NCI-H2171 (cell line): ENCODE data around the gene SDCBP2.

Experiments
- DNase-seq: peaks from one replicate; lab custom pipeline; 2025; lab: John Stamatoyannopoulos, UW

The SDCBP2 gene

GRCh38 chr20:1313236-1313964 is 15.5 kb downstream of the SDCBP2 start:
- DNase-seq = peak; percentile 81

DNA sequence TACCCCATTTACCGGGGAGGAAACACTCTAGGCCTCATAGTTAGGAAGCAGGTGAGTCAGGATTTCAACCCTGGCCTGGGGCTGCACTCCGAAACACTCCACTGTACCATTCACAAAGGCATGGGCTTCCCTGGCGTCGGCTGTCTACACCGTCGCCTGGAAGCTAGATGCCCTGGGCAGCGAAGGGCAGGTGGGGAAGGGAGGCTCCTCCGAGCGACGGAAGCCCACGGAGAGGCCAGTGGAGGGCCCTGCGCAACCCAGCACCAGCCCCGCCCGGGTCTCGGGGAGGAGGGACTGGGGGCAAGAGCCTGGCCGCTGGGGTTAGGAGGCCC is 16.1 kb downstream of the SDCBP2 start:
- no peak for DNase-seq

GRCh38 chr20:1312308-1312707 is 16.6 kb downstream of the SDCBP2 start:
- no peak for DNase-seq

- DNase-seq = no peak
Observed at GRCh38 chr20:1310506-1311190, 18.3 kb downstream of the SDCBP2 start.

GRCh38 chr20:1310071-1310470 is 18.9 kb downstream of the SDCBP2 start:
- no peak for DNase-seq

GRCh38 chr20:1309439-1309847 is 19.5 kb downstream of the SDCBP2 start:
- DNase-seq = no peak

- no peak for DNase-seq
Observed at GRCh38 chr20:1308702-1309095, 20.2 kb downstream of the SDCBP2 start.

DNA sequence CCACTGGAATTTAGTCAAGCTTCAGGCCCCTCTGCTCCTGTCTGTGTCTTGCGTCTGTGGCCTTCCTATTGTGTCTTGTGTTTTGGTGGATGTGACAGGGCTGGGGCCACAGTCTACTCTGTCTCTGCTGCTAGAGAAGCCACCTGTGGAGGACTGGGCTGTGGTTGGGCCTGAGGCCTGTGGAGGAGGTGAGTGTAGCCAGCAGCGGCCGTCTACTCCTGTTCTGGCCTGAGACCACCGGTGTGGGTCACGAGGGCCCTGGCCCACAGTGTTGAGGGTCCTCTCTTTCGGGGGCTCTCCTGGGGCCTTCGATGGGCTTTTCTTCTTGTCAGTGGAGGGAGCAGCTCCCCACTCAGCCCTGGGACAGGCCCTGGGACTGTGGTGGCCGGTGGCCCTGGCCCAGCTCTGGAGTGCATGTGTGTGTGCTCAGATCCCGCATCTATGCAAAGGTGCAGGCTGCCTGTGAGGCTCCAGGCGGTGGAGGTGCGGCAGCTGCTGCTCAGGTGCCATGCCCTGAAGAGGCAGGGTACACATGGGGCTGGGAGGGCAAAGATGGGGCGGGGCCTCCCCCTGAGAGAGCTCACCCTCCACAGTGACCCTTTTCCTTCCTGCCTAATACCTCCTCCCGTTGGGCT is 20.8 kb downstream of the SDCBP2 start:
- DNase-seq = no peak

GRCh38 chr20:1307571-1307971 is 21.4 kb downstream of the SDCBP2 start:
- DNase-seq = no peak

DNA sequence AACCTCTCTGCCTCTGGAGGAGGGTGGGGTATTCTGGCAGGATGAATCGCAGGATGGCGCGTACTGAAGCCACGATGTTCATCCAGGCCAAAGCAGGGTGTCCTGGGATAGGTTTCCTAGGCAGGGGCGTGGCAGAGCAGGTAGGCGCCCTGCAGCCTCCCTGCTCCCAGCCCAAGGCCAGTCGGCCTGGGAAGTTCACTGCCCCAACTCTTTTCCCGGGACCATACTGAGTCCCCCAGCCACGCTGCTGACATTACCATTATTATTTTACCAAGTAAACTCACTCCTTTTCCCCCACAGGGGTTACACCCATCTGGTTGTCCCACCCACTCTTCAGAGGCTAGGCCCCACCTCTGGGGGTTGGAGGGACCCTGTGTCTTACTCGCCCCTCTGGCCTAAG is 21.8 kb downstream of the SDCBP2 start:
- no peak for DNase-seq

DNA sequence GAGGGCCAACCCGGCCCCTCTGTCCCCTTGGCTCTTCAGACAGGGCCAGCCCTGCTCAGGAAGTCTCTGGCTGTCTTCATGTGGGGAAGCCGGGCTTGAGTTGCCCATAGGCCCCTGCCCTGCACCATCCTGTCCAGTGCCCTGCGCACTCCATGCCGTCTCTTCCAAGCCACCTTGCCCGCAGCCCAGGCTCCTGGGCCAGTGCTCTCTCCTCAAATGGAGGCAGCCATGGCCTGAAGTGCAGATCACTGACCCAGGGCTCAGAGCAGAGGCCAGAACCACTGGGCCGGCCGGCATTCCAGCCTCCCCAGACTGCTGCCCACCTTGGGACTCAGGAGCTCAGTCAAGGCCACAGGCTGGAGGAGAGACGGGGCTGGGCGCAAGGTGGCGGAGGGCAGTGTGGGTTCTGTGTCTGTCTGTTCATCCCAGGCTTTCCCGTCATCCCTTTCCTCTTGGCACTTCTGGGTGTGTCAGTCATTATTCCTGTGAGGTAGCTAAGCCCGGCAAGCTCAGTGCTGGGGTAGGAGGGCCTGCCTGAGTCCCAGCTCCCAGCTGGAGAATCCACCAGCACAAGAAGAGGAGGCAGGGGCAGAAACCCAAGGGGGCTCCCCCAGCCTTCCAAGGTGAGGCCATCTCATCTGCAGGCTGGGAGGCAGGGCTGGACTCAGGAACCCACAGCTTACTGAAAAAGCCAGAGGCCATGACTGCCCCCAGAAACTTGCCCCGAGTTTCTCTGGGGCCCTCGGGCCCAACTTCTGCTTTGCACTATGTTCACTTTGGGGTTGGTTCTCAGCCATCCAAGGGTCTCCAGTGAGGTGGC is 22.4 kb downstream of the SDCBP2 start:
- DNase-seq = no peak

- DNase-seq = no peak
Observed at GRCh38 chr20:1305712-1306111, 23.2 kb downstream of the SDCBP2 start.

GRCh38 chr20:1304710-1305515 is 24.0 kb downstream of the SDCBP2 start:
- no peak for DNase-seq

GRCh38 chr20:1302685-1303541 is 26.0 kb downstream of the SDCBP2 start:
- peak; percentile 63 for DNase-seq

- no peak for DNase-seq
Observed at GRCh38 chr20:1301031-1301529, 27.9 kb downstream of the SDCBP2 start.

- DNase-seq = no peak
Observed at GRCh38 chr20:1300083-1300840, 28.7 kb downstream of the SDCBP2 start.

DNA sequence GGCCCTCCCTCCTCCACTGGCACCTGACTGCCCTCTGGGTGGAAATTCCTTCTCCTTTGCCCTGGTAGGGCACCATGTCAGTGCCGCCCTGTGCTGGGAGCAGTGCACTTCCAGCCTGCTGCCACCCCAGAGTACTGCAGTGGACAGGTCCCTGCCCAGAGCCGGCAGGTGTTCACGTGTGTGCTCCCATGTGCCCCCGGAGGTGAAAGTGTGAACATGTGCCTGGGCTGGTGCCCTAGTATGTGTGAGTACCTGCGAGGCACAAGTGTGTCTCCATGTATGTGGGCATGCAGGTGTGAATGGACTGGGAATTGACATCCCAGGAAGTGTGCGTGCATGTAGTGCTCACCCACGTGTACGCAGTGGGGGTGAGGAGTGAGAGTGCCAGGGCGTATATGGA is 29.4 kb downstream of the SDCBP2 start:
- no peak for DNase-seq

GRCh38 chr20:1298888-1299511 is 29.9 kb downstream of the SDCBP2 start:
- no peak for DNase-seq

DNA sequence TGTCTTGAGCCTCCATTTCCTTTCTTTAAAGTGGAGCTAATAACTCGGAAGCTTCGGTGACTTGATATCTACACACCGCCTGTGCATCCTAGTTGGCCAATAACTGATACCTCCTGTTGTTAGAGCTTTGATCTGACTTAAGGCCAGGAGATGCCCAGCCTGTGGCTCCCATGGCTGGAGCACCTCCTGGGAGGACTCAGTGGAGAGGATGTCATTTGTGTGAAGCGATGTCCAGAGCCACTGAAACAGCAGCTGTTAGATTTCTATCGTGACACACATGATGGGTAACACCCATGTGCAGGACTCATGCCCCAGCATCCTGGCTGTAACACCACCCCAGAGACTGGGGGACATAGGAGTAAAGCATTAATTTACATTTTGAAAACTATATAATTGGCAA is 30.8 kb downstream of the SDCBP2 start:
- no peak for DNase-seq
